Endothelial cell of umbilical vein (primary cell): ENCODE data around the gene ADIPOR2.

Source experiments
- EZH2 ChIP-seq: IDR thresholded peaks from 2 replicates; pipeline ENCODE4 v1.6.1; 2012; ENCODE audit warnings: borderline replicate concordance, low read depth, mild to moderate bottlenecking, moderate library complexity, low read length, inconsistent platforms; ENCODE audit not compliant: severe bottlenecking
- FOS ChIP-seq: IDR thresholded peaks from 2 replicates; pipeline ENCODE4 v1.6.1; 2011; ENCODE audit warnings: mild to moderate bottlenecking, low read length, moderate library complexity, borderline replicate concordance; ENCODE audit not compliant: insufficient read depth
- JUN ChIP-seq: IDR thresholded peaks from 2 replicates; pipeline ENCODE4 v1.6.1; 2011; ENCODE audit warnings: borderline replicate concordance, low read depth; ENCODE audit not compliant: insufficient read length, insufficient read depth
- POLR2A ChIP-seq: IDR thresholded peaks from 2 replicates; pipeline ENCODE4 v1.6.1; 2012; ENCODE audit warnings: low read depth, mild to moderate bottlenecking, control low read depth, low read length
- POLR2AphosphoS5 ChIP-seq: IDR thresholded peaks from 2 replicates; pipeline ENCODE4 v1.6.1; 2012; ENCODE audit warnings: low read depth, mild to moderate bottlenecking, control low read depth, low read length, moderate library complexity; ENCODE audit not compliant: insufficient read depth
- TF ChIP-seq, protein P1 (sequence below), 2 donors: IDR thresholded peaks; 1 replicate in 1 of 2; 2 replicates in 1 of 2; pipeline ENCODE4 v1.5.1; 2011; ENCODE audit warnings: low read length in 2 of 2, mild to moderate bottlenecking in 2 of 2, moderate library complexity in 2 of 2, control low read depth in 1 of 2, inconsistent platforms in 1 of 2, low read depth in 1 of 2; ENCODE audit not compliant: insufficient read depth in 1 of 2; ENCODE audit errors: extremely low read depth in 1 of 2
- TF ChIP-seq, protein P2 (sequence below): IDR thresholded peaks from 2 replicates; pipeline ENCODE4 v1.6.1; 2011; ENCODE audit not compliant: insufficient read depth, insufficient read length

DNA sequence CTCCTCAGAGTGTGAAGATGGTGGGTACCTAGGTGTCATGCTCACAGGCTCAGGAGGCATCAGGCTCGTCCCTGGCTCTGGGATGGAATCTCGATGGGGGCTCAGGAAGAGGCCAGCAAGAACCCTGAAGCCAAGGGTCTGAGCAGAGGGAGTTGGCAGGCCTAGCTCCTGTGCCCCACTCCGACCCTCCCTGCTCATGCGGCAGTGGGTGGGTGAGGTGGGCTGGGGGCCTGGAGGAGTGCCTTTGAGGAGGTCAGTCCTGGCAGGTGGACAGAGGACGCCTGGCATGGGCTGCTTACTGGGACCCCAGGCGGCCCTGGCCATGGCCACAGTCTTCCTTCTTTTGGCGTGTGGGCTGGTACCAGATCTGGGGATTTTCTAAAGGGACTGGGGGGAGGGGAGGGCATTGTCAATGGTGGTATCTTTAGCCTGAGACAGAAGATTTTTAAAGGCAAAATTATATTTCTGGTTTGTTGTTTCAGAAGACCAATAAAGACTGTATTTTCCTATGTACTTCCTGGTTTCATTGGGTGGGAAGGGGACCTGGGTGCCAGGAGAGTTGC, 145.5 kb downstream of the ADIPOR2 start:
- TF ChIP-seq POLR2AphosphoS5: no peak
- no peak for TF ChIP-seq FOS
- no peak for TF ChIP-seq POLR2A
- TF ChIP-seq, protein P1, sequence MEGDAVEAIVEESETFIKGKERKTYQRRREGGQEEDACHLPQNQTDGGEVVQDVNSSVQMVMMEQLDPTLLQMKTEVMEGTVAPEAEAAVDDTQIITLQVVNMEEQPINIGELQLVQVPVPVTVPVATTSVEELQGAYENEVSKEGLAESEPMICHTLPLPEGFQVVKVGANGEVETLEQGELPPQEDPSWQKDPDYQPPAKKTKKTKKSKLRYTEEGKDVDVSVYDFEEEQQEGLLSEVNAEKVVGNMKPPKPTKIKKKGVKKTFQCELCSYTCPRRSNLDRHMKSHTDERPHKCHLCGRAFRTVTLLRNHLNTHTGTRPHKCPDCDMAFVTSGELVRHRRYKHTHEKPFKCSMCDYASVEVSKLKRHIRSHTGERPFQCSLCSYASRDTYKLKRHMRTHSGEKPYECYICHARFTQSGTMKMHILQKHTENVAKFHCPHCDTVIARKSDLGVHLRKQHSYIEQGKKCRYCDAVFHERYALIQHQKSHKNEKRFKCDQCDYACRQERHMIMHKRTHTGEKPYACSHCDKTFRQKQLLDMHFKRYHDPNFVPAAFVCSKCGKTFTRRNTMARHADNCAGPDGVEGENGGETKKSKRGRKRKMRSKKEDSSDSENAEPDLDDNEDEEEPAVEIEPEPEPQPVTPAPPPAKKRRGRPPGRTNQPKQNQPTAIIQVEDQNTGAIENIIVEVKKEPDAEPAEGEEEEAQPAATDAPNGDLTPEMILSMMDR (IDR thresholded peaks at IDR 0.05; ENCODE audit: extremely low read depth in 1 of 2, insufficient read depth in 1 of 2, low read depth in 1 of 2, low read length in 2 of 2): no peak
- TF ChIP-seq, protein P2, sequence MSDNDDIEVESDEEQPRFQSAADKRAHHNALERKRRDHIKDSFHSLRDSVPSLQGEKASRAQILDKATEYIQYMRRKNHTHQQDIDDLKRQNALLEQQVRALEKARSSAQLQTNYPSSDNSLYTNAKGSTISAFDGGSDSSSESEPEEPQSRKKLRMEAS: no peak
- no peak for TF ChIP-seq EZH2
- TF ChIP-seq JUN: no peak
